Right renal cortex interstitium (tissue), 3 donors: ENCODE measurements around the gene ARMC5. TPM values are rescaled to one million over a fixed set of nuclear protein-coding genes. Genes with fewer than 3 reads are reported as not detected.
"Not testable (repeated sequence)": the region's sequence is repeated elsewhere in the genome, so short reads cannot be mapped to it uniquely, and the experiment has no call there.

Experiments
- DNase-seq, 3 donors: peaks; one replicate each; pipeline ENCODE4 v3.0.0-alpha.2; 2013; ENCODE audit warnings: low read depth in 3 of 3, low spot score in 2 of 3
- polyA plus RNA-seq, 3 donors: library from polyadenylated mRNA; unstranded; fragments of 120-200 nt; gene quantifications; one replicate each; pipeline ENCODE4 v1.2.1, GENCODE V29; 2013; ENCODE audit not compliant: insufficient read length in 3 of 3

Gene ARMC5
- polyA plus RNA-seq, 3 donors: 9.2 to 10.8 (median 9.4) TPM

DNA sequence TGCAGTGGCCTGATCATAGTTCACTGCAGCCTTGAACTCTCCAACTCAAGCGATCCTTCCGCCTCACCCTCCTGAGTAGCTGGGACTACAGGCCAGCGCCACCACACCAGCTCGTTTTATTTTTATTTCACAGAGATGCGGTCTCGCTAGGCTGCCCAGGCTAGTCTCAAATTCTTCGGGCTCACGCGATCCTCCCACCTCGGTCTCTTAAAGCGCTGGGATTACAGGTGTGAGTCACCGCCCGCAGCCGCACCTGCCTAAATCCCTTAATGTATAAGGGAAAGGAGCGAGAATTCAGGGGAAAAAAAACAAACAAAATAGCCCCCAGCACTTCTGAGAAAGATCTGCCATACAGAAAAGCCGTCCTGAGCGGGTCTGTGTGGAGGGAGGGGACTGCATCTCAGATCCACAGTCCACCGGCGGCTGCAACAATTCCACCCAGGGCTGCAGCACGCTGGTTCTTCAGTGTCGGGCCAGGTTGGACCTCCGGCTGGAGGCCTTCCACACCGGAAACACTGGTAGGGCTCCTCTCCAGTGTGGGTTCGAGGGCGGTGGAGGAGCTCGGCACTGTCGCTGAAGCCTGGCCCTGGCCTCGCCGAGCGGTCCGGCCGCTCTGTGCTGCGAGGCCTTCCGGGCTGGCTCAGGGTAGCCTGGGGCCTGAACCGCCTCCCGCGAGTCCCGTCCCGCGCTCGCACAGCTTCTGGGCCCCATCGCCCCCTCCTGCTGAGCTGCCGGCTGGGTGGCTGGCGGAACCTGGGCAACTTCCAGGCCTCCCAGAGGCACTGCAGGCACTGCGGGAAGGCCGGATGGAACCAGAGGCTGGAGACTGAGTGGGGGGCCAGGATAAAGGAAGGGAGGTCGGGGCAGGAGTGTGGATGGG, 23.7 kb upstream of the ARMC5 start:
- no peak for DNase-seq

DNA sequence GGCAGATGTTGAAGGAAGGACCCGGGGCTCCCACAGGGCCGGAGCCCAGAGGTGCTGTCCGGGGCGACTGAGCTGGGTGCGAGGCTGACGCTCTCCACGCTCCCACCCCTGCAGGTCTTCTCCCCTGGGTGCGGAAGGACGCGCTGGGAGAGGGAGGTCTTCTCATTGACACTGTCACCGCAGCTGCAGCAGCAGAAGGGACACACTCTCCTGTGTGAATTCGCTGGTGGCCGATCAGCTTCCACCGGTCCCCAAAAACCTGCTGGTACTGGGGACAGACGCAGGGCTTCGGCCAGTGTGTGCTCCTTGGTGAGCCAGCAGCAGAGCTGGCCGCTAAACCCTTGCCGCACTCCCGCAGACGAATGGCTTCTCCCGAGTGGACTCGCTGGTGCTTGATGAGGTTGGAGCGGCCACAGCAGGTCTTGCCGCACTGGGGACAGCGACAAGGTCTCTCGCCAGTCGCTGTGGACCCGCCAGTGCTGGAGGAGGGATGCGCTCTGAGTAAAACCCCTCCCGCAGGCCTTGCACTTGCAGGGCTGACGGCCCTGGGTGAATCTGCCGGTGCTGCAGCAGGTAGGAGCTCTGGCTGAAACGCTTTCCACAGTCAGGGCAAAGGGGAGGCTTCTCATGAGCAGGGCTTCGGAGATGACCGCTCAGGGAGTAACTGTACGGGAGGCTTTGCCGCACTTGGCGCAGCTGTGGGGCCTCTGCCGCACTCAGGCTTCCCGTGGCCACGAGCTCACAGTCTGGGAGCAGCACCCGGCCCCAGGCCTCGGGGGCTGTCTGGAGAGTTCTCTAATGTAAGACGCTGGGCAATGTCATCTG, 22.9 kb upstream of the ARMC5 start:
- DNase-seq: no peak

GRCh38 chr16:31438414-31438813, 20.9 kb upstream of the ARMC5 start:
- no peak for DNase-seq

GRCh38 chr16:31439023-31439422, 20.3 kb upstream of the ARMC5 start:
- DNase-seq: not testable (repeated sequence)

DNA sequence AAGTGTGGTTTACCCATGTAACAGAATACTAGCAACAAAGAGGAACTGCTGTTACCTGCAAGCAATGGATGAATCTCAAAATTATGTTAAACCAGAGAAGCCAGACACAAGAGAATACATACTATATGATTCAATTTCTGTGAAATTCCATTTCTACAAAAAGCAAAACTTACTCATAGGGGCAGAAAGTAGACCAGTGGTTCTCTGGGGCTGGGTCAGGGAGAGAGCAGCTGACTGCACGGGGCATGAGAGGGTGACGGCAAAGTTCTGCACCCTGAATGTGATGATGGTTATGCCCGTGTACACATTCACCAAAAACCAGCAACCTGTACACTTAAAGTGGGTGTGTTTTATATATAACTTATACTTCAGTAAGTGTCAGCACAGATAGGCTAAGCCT, 19.8 kb upstream of the ARMC5 start:
- DNase-seq: no peak

DNA sequence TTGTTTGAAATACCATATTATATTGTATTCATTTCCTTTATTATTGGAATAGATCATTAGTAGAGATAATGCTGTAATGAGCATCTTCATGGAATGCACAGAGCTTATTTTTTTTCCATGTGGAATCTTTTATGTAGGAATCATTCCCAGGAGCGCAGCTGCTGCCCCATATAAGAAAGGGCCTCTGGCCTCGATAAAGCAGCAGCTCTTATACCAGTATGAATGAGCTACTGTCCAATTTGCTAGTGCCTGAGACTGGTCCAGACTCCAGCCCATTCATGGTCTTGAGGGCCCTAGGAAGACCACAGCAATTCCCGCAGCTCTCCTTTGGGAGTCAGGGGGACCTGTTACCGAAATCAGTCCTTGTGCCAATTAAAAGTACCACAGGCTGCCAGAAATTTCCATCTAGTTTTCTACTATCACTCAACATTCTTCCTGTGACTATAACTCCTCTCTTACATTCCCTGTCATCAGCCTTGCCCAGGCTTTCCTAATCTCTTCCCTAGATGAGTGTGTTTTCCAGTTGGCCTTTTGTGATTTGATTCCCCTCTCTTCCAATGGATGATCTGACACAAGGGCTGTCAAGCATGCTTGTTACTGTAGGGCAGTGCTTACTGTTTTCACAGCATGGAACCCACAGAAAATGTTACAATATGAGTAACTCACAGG, 18.7 kb upstream of the ARMC5 start:
- no peak for DNase-seq

DNA sequence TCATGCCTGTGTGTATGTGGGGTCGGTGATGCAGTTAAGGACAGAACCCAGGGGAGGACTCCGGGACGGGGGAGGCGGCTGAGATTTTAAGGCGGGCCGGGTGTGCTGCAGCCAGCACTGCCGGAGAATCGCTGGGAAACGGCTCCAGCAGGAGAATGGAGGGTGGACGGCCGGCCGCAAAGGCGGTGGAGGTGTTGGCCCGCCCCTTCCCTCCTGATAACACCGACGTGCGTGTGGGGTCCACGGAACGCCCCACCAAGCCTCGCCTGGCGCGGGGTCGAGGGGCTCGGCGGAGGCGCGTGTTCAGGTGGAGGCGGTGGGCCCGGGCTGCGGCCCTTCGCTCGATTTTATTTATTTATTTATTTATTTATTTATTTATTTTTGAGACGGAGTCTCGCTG, 17.3 kb upstream of the ARMC5 start:
- no peak for DNase-seq

GRCh38 chr16:31445931-31446330, 13.4 kb upstream of the ARMC5 start:
- DNase-seq: not testable (repeated sequence)

- DNase-seq: no peak
Observed at GRCh38 chr16:31451201-31451600, 8.1 kb upstream of the ARMC5 start.

DNA sequence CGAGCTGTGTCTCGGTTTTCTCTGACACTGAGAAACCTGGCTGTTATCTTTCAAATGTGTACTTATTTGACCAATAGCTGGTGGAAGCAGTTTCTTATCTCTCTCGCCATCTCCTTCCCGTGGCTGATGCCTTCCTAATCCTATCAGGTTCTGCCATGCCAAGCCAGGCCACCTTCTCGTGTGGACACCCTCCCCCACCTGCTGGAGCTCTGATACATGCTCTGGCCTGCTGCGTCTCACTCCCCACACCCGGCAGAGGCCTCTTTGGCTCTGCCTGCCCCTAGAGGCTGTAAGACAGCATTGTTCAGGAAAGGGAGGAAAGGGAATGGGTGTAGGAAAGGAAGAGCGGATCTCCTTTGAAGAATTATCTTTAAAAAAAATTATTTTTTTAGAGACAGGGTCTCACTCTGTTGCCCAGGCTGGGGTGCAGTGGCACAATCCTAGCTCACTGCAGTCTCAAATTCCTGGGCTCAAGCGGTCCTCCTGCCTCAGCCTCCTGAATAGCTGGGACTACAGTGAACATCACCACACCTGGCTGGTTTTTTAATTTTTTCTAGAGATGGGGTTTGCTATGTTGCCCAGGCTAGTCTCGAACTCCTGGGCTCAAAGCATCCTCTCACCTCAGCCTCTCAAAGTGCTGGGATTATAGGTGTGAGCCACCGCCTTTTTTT, 7.5 kb upstream of the ARMC5 start:
- no peak for DNase-seq

DNA sequence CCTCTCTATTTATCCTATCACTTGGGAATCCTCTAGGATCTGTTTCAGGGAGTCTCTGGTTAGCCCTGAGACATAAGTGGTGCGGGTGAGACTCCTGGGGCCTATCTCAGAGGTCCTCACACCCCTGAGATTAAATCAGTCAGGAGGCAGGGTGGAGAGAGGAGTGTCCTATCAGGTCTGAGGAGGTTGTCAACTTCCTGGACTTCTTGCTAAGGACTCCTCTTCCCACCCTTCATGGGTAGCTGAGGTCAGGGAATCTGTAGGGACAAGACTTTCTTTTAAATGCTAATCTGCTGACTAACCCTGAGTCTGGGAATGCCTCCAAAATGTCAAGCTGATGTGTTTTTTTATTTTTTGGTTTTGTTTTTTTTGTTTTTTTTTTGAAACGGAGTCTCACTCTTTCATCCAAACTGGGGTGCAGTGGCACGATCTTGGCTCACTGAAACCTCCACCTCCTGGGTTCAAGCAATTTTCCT, 6.6 kb upstream of the ARMC5 start:
- no peak for DNase-seq

DNA sequence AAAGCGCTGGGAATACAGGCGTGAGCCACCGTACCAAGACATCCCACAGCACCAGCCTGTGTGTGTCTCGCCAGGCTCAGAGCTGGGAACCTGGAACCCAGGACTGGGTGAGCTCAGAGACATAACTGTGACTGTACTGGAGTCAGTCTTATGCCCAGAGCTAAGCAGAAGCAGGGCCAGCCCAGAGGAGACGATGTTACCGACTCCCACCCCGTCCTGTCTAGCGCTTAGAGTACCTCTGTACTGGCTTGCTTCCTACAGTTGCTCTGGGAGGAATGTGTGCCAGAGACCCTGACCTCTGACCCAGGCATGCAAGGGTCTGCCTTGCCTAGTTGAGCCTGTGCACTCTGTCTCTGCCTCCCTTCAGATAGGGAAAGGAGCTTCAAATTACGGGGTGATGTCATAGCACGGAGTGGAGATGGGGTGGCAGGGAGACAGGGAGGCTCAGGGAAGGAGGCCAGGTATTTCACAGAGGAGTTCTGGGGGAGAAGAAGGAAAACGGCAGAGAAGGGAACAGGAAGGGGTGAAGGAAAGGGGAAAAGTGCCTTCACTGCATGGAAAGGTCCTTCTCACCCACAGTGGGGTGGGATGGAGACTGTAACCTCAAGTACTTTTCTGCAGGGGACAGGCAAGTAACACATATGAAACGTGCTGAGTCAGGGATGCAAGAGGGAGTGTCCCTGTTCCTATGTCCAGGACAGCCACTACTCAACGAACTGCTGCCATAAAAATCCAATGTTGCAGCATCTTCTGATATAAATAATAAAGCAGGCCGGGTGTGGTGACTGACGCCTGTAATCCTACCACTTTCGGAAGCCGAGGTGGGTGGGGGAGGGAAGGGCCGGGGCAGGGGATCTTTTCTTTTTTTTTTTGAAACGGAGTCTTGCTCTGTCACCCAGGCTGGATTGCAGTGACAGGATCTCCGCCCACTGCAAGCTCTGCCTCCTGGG, 5.8 kb upstream of the ARMC5 start:
- DNase-seq: no peak

DNA sequence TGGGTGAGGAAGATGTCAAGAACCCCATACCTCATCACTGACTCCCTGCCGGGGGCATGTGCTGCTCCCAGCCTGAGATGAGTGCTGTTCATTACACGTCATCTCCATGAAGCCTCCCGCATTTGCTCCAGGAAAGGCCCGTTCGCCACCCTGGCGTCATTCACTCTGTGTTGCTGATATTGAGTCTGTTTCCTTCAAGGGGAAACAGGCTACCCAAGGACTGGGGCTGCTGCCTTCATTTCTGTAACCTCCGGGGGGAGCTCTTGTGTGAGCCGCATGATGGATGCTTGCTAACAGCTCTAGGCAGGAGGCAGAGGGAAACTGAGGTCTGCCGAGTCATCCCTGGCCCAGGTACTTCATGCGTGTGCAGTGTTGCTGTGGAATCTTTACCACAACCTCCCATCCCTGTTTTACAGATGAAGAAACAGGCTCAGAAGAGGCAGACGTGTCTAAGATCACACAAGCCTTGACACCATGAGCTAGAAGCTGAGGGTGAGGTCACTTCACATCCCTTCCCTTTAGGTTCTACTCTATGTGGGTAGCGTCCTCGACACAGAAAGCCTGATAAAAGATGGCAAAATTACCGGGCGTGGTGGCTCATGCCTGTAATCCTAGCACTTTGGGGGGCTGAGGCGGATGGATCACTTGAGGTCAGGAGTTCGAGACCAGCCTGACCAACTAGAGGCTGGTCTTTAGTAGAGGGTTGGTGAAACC, 3.5 kb upstream of the ARMC5 start:
- no peak for DNase-seq

GRCh38 chr16:31456988-31457360, 2.3 kb upstream of the ARMC5 start:
- DNase-seq: no peak

DNA sequence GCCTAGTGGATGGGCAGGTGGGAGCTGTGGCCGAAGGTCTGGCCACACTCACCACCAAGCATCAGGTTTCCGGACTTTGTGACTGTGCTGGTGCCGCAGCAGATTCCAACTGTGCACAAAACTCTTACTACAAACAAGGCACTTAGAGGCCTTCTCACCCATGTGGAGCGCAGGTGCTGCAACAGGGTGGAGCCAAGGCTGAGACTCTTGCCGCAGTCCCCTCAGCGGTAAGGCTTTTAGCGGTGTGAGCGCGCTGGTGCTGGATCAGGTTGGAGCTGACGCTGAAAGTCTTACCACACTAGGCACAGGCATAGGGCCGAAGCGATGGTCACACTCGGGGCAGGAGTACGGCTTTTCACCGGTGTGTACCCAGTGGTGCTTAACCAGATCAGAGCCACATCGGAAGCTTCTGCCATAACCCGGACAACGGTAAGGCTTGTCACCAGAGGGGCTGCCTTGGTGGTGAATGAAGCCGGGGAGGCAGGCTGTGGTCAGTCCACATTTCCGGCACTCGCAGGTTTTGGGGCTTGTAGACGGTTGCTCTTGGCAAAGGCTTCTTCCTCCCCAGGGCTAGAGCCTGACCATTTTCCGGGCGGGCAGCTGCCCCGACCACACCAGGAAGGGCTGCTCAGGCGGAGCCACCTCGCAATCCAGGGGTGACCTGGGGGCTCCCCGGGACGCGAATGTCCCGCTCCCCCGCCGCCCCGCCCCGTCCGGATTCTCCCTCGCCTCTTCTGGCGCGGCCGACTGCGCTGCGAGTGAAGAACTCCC, 1.0 kb upstream of the ARMC5 start:
- no peak for DNase-seq

DNA sequence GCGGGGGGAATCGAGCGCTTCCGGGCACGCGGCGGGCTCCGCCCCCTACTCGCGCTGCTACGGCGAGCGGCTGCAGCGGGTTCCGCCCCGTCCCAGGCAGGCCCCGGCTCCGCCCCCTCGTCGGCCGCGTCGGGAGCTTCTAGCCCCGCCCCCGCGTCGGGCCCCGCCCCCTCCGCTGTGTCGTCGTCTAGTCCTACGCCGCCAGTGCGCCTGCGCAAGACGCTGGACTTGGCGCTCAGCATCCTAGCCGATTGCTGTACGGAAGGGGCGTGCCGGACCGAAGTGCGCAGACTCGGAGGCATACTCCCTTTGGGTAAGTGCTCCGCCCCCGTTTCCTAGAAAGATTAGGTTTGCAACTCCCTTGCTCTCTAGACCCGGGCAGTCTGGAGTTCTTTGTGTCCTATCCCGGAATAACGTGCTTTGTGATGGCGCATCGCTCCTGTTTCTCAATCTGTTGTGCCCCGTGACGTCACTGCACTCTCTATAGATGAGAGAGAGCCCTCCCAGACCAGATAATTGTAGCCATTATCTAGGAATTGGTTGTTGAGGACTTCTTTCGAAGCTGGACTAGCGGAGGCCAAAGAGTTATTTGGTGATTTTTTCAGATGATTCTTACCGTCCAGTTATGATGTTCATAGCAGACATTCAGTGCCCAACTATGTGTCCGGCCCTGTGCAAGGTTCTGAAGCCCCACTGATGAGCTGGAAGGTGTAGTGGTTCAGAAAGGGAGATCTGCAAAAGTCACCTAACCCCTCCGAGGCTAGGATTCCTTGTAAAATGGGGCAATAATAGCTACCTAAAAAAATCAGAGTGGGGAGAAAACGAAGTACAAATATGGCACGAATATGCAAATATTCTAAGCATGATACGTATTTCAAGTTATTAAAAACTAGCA, 633 bp downstream of the ARMC5 start:
- DNase-seq: peak; percentile 96 to 100 (median 98)

DNA sequence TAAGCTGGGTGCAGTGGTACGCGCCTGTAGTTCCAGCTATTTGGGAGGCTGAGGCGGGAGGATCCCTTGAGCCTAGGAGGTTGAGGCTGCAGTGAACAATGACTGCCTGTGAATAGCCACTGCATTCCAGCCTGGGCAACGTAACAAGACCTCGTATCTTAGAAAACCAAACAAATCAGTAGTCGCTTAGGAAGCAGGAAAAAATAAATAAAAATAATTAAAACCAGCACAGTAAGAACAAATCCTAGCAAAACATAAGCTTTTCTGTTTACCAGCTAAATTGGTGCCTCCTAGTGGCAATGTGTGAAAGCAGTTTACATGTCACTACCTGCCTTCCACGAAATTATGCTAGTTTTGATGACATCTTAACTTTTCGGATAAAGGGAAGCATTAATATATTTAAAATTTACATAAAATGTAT, 1.3 kb downstream of the ARMC5 start:
- DNase-seq: no peak
